ENCODE results near the gene ARHGAP25.

The ARHGAP25 gene

GRCh38 chr2:68717305-68717661, 17.3 kb upstream of the ARHGAP25 start:
- no peak for DNase-seq (ENCODE audit: low spot score)

GRCh38 chr2:68719912-68720311, 14.7 kb upstream of the ARHGAP25 start:
- no peak for DNase-seq (ENCODE audit: low spot score)

GRCh38 chr2:68720665-68721064, 13.9 kb upstream of the ARHGAP25 start:
- no peak for DNase-seq (ENCODE audit: low spot score)

GRCh38 chr2:68721482-68722101, 13.0 kb upstream of the ARHGAP25 start:
- peak; percentile 34 for DNase-seq (ENCODE audit: low spot score)

GRCh38 chr2:68722712-68723111, 11.9 kb upstream of the ARHGAP25 start:
- no peak for DNase-seq (ENCODE audit: low spot score)

GRCh38 chr2:68723181-68723580, 11.4 kb upstream of the ARHGAP25 start:
- DNase-seq (ENCODE audit: low spot score), result no peak

GRCh38 chr2:68726100-68726499, 8.5 kb upstream of the ARHGAP25 start:
- DNase-seq (ENCODE audit: low spot score), result no peak

GRCh38 chr2:68726608-68727367, 7.8 kb upstream of the ARHGAP25 start:
- peak; percentile 74 for DNase-seq (ENCODE audit: low spot score)

GRCh38 chr2:68727683-68728375, 6.8 kb upstream of the ARHGAP25 start:
- DNase-seq (ENCODE audit: low spot score), result no peak

GRCh38 chr2:68730828-68731227, 3.8 kb upstream of the ARHGAP25 start:
- no peak for DNase-seq (ENCODE audit: low spot score)

GRCh38 chr2:68732036-68732932, 2.3 kb upstream of the ARHGAP25 start:
- DNase-seq (ENCODE audit: low spot score), result no peak

- no peak for DNase-seq (ENCODE audit: low spot score)
These were observed 1.2 kb upstream of the ARHGAP25 start for GRCh38 chr2:68733365-68733764.

- no peak for DNase-seq (ENCODE audit: low spot score)
These were observed 435 bp upstream of the ARHGAP25 start for GRCh38 chr2:68734176-68734575.

- DNase-seq (ENCODE audit: low spot score), result no peak
These were observed 1.5 kb downstream of the ARHGAP25 start for GRCh38 chr2:68736086-68736485.

- peak; percentile 50 for DNase-seq (ENCODE audit: low spot score)
These were observed 3.1 kb downstream of the ARHGAP25 start for GRCh38 chr2:68737711-68738110.

GRCh38 chr2:68738906-68739594, 4.4 kb downstream of the ARHGAP25 start:
- DNase-seq (ENCODE audit: low spot score), result no peak

GRCh38 chr2:68739595-68740399, 5.2 kb downstream of the ARHGAP25 start:
- no peak for DNase-seq (ENCODE audit: low spot score)

- DNase-seq (ENCODE audit: low spot score), result no peak
These were observed 5.8 kb downstream of the ARHGAP25 start for GRCh38 chr2:68740400-68740914.

- no peak for DNase-seq (ENCODE audit: low spot score)
These were observed 6.6 kb downstream of the ARHGAP25 start for GRCh38 chr2:68741238-68741637.

- DNase-seq (ENCODE audit: low spot score), result no peak
These were observed 7.2 kb downstream of the ARHGAP25 start for GRCh38 chr2:68741805-68742306.
